Body of pancreas (tissue), 4 donors: ENCODE data around the gene PDE6H.

Source experiments
- POLR2A ChIP-seq, 3 donors: fragments of 450-650 bp; IDR thresholded peaks; one replicate each; pipeline ENCODE4 v1.6.1; 2016; ENCODE audit warnings: antibody characterized with exemption in 3 of 3, mild to moderate bottlenecking in 2 of 3
- TF ChIP-seq, protein P1 (sequence below), 7 experiments: fragments of 450-650 bp in 4 of 7; fragments of 200-600 bp in 3 of 7; sonication (generic) in 3 of 7; IDR thresholded peaks; one replicate each; pipeline ENCODE4 v1.5.1; 2016 to 2019; ENCODE audit warnings: antibody characterized with exemption in 7 of 7

DNA sequence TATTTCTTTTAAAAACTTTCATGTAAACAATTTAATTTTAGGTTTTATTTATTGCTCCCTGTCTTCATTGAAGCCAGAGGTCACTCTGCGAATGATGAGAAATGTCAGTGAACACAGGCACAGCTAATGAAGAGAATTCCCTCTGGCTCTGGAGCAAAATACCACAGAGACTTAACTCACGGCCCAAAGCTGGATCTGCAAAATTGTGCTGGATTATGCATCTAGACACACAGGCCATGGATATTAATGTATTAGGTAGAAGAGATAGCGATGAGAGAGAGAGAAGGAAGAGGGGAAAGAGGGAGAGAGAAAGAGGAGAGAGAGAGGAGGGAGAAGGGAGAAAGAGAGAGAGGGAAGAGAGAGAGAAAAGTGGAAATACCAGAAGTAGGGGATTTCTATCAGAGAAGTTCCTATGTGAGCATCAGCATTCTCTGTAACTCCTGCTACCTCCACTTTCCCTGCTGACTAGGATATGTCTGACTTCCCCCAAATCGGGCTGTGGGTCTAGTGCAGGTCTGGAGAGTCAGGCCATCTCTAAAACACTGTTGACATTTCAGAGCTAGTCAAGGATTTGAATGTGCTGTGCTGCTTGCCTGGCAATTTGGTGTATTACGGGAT, 15.2 kb upstream of the PDE6H start:
- TF ChIP-seq, protein P1, sequence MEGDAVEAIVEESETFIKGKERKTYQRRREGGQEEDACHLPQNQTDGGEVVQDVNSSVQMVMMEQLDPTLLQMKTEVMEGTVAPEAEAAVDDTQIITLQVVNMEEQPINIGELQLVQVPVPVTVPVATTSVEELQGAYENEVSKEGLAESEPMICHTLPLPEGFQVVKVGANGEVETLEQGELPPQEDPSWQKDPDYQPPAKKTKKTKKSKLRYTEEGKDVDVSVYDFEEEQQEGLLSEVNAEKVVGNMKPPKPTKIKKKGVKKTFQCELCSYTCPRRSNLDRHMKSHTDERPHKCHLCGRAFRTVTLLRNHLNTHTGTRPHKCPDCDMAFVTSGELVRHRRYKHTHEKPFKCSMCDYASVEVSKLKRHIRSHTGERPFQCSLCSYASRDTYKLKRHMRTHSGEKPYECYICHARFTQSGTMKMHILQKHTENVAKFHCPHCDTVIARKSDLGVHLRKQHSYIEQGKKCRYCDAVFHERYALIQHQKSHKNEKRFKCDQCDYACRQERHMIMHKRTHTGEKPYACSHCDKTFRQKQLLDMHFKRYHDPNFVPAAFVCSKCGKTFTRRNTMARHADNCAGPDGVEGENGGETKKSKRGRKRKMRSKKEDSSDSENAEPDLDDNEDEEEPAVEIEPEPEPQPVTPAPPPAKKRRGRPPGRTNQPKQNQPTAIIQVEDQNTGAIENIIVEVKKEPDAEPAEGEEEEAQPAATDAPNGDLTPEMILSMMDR (IDR thresholded peaks at IDR 0.05), result no peak
- TF ChIP-seq POLR2A (IDR thresholded peaks at IDR 0.05), result no peak
